Thymus (tissue), 11 donors: ENCODE results near the gene CNIH2. TPM values are rescaled to one million over a fixed set of nuclear protein-coding genes. Genes with fewer than 3 reads are reported as not detected.

Experiments
- DNase-seq, 9 donors: peaks; one replicate each; pipeline ENCODE4 v3.0.0-alpha.2; 2013; ENCODE audit warnings: low spot score in 9 of 9, low read depth in 6 of 9, missing footprints in 1 of 9
- H3K27ac ChIP-seq, 2 donors: one replicate each; pipeline ENCODE4 v1.5.1; 2013; ENCODE audit warnings: control low read depth in 1 of 2, low read depth in 1 of 2, low read length in 1 of 2, mild to moderate bottlenecking in 1 of 2, moderate library complexity in 1 of 2
- H3K27me3 ChIP-seq, 2 donors: one replicate each; pipeline ENCODE4 v1.5.1; 2013; ENCODE audit warnings: low read length in 1 of 2; ENCODE audit not compliant: control insufficient read depth in 2 of 2, insufficient read depth in 1 of 2
- H3K36me3 ChIP-seq, 2 donors: one replicate each; pipeline ENCODE4 v1.5.1; 2013; ENCODE audit warnings: low read length in 1 of 2, mild to moderate bottlenecking in 1 of 2, moderate library complexity in 1 of 2; ENCODE audit not compliant: control insufficient read depth in 2 of 2, insufficient read depth in 2 of 2
- H3K4me1 ChIP-seq, 2 donors: one replicate each; pipeline ENCODE4 v1.5.1; 2013; ENCODE audit warnings: low read length in 2 of 2; ENCODE audit not compliant: control insufficient read depth in 2 of 2, insufficient read depth in 2 of 2
- H3K4me3 ChIP-seq, 2 donors: one replicate each; pipeline ENCODE4 v1.5.1; 2013; ENCODE audit warnings: low read length in 2 of 2, control low read depth in 1 of 2, mild to moderate bottlenecking in 1 of 2
- H3K9me3 ChIP-seq, 2 donors: one replicate each; pipeline ENCODE4 v1.5.1; 2013; ENCODE audit warnings: low read length in 1 of 2, mild to moderate bottlenecking in 1 of 2; ENCODE audit not compliant: control insufficient read depth in 2 of 2, insufficient read depth in 1 of 2
- WGBS: extraction: QIAGEN DNeasy Blood & Tissue Kit; methylation state at CpG from one replicate; pipeline ENCODE4 v1.1.7; 2013; 5-methylcytosine and 5-hydroxymethylcytosine counted together
- polyA plus RNA-seq: library from polyadenylated mRNA; stranded (reverse); fragments of 200-250 nt; gene quantifications from one replicate; pipeline ENCODE4 v1.2.3, GENCODE V29; 2013
- total RNA-seq: library from RNA; stranded (reverse); fragments of 120-200 nt; gene quantifications from one replicate; pipeline ENCODE4 v1.2.4, GENCODE V29; 2013
- donor health status: healthy.

The CNIH2 gene
- total and polyA plus RNA-seq, 2 donors = 1.6 TPM

DNA sequence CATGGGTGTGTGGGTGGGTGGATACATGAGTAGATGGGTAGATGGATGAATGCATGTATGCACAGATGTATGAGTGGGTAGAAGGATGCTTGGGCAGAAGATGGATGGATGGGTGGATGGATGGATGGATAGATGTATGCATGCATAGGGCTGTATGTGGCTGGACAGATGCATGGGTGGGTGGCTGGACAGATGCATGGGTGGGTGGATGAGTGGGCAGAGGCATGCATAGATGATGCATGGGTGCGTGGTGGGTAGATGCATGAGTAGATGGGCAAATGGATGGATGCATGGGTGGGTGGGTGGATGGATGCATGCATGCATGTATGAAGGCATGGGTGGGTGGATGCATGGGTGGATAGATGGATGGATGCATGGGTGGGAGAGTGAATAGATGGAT lies 45.7 kb downstream of the CNIH2 start:
- 98% methylated on average over 1 of the region's 1 CpG for WGBS
- Histone ChIP-seq H3K27ac (no peak overlapping the region), H3K4me1 (peaks cover 44 to 73% of the 10 kb centered on the region in 2 donors), H3K36me3 (no peaks in the 10 kb centered on the region), H3K4me3 (no peak overlapping the region), H3K27me3 (no peaks in the 10 kb centered on the region), H3K9me3 (peaks cover 0 to 21% of the 10 kb centered on the region in 2 donors)
- DNase-seq = no peak

- H3K4me1 ChIP-seq = peaks cover 38 to 70% of the 10 kb centered on the region in 2 donors
Measured at GRCh38 chr11:66324664-66325063, 46.7 kb downstream of the CNIH2 start.

GRCh38 chr11:66325263-66325671 lies 47.3 kb downstream of the CNIH2 start:
- Histone ChIP-seq H3K4me3 (no peak overlapping the region), H3K27me3 (no peaks in the 10 kb centered on the region), H3K36me3 (no peaks in the 10 kb centered on the region), H3K27ac (peak overlapping the region; percentile 89 to 93), H3K4me1 (peaks cover 38 to 70% of the 10 kb centered on the region in 2 donors), H3K9me3 (peaks cover 0 to 21% of the 10 kb centered on the region in 2 donors)
- peak in 4 of 9 donors; percentile 55 to 79 (median 66) for DNase-seq
- 55% methylated on average over 8 of the region's 8 CpGs for WGBS

More at GRCh38 chr11:66324664-66325063, 46.7 kb downstream of the CNIH2 start:
- Histone ChIP-seq H3K27ac (peak overlapping the region; percentile 7 to 37), H3K9me3 (peaks cover 0 to 21% of the 10 kb centered on the region in 2 donors), H3K4me3 (no peak overlapping the region), H3K27me3 (no peaks in the 10 kb centered on the region), H3K36me3 (no peaks in the 10 kb centered on the region)
- DNase-seq = no peak
- WGBS = 94% methylated on average over 10 of the region's 10 CpGs

- DNase-seq = peak in 7 of 9 donors; percentile 57 to 92 (median 79)
- H3K4me1 ChIP-seq = peaks cover 38 to 69% of the 10 kb centered on the region in 2 donors
- peaks cover 0 to 21% of the 10 kb centered on the region in 2 donors for H3K9me3 ChIP-seq
- 36% methylated on average over 21 of the region's 21 CpGs for WGBS
- H3K36me3 ChIP-seq = no peaks in the 10 kb centered on the region
- no peaks in the 10 kb centered on the region for H3K27me3 ChIP-seq
- H3K4me3 ChIP-seq = peak overlapping the region; percentile 9 to 17
- H3K27ac ChIP-seq = peak overlapping the region; percentile 89 to 93
Measured at GRCh38 chr11:66326261-66327111, 48.5 kb downstream of the CNIH2 start.

- H3K4me3 ChIP-seq = no peak overlapping the region
- peaks cover 38 to 59% of the 10 kb centered on the region in 2 donors for H3K4me1 ChIP-seq
- H3K9me3 ChIP-seq = peaks cover 0 to 19% of the 10 kb centered on the region in 2 donors
- H3K36me3 ChIP-seq = no peaks in the 10 kb centered on the region
- 95% methylated on average over 10 of the region's 10 CpGs for WGBS
- H3K27me3 ChIP-seq = peaks cover 0 to 4% of the 10 kb centered on the region in 2 donors
- peak overlapping the region; percentile 56 to 89 for H3K27ac ChIP-seq
- DNase-seq = no peak
Measured at GRCh38 chr11:66327171-66328030, 49.4 kb downstream of the CNIH2 start.

- no peak overlapping the region for H3K4me3 ChIP-seq
- peak in 1 of 9 donors; percentile 43 for DNase-seq
- H3K36me3 ChIP-seq = no peaks in the 10 kb centered on the region
- peak overlapping the region; percentile 38 to 89 for H3K27ac ChIP-seq
- peaks cover 0 to 16% of the 10 kb centered on the region in 2 donors for H3K9me3 ChIP-seq
- 69% methylated on average over 3 of the region's 3 CpGs for WGBS
- peaks cover 0 to 4% of the 10 kb centered on the region in 2 donors for H3K27me3 ChIP-seq
- H3K4me1 ChIP-seq = peaks cover 38 to 54% of the 10 kb centered on the region in 2 donors
Measured at GRCh38 chr11:66328031-66328301, 50.0 kb downstream of the CNIH2 start.

GRCh38 chr11:66328302-66329144 lies 50.5 kb downstream of the CNIH2 start:
- H3K36me3 ChIP-seq = no peaks in the 10 kb centered on the region
- peak in 7 of 9 donors; percentile 69 to 93 (median 84) for DNase-seq
- H3K4me1 ChIP-seq = peaks cover 38 to 52% of the 10 kb centered on the region in 2 donors
- H3K9me3 ChIP-seq = peaks cover 0 to 16% of the 10 kb centered on the region in 2 donors
- H3K4me3 ChIP-seq = peak overlapping the region in 1 of 2 donors; percentile 1
- peaks cover 0 to 6% of the 10 kb centered on the region in 2 donors for H3K27me3 ChIP-seq
- peak overlapping the region; percentile 38 to 89 for H3K27ac ChIP-seq
- 17% methylated on average over 19 of the region's 19 CpGs for WGBS

DNA sequence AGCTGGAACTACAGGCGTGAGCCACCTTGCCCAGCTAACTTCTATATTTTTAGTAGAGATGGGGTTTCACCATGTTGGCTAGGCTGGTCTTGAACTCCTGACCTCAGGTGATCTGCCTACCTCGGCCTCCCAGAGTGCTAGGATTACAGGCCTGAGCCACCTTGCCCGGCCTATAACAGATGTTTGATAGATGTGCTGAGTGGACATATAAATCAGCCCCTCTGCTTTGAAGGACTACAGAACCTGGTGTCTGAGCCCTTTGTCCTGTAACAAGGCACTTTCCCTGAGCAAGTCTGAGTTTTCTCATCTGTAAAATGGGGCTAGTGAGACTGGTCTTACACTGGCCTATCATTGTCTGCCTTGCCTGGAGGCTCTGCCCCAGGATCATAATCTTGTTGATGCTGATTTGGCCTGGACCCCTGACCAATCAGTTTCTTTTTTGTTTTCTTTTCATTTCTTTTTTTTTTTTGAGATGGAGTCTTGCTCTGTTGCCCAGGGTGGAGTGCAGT lies 51.2 kb downstream of the CNIH2 start:
- over 99% methylated on average over 3 of the region's 3 CpGs for WGBS
- Histone ChIP-seq H3K27me3 (peaks cover 0 to 10% of the 10 kb centered on the region in 2 donors), H3K4me1 (peaks cover 38 to 50% of the 10 kb centered on the region in 2 donors), H3K9me3 (peaks cover 0 to 16% of the 10 kb centered on the region in 2 donors), H3K27ac (no peak overlapping the region), H3K36me3 (no peaks in the 10 kb centered on the region), H3K4me3 (no peak overlapping the region)
- no peak for DNase-seq
